ENCODE results near the gene MTNR1A. TPM values are rescaled to one million over a fixed set of nuclear protein-coding genes. Genes with fewer than 3 reads are reported as not detected.

Gene MTNR1A
- total and polyA plus RNA-seq, 9 of the 15 experiments (the other 6 are each of a cell fraction or from before 2014, with no cell fraction given), result 0.09 to 0.12 (median 0.10) TPM; not detected in 5

- Histone ChIP-seq H3K4me3 (no peak overlapping the region), H4K20me1 (replicated peaks; ENCODE audit: control insufficient read depth, insufficient read depth, low read length) (no peaks in the 10 kb centered on the region), H3K36me3 (ENCODE audit: control insufficient read depth, insufficient read depth, low read length) (peaks cover 45% of the 10 kb centered on the region), H3K9me3 (replicated peaks; ENCODE audit: control insufficient read depth, insufficient read depth, low read depth, low read length) (no peaks in the 10 kb centered on the region), H3K27ac (ENCODE audit: extremely low read depth, low read depth, low read length) (no peak overlapping the region), H3K79me2 (ENCODE audit: control insufficient read depth, insufficient read depth, low read length) (no peaks in the 10 kb centered on the region), H3K27me3 (ENCODE audit: control insufficient read depth in 2 of 2, insufficient read depth in 2 of 2, low read length in 2 of 2) (no peaks in the 10 kb centered on the region), H2AFZ (ENCODE audit: low read depth, low read length) (no peak overlapping the region), H3K4me1 (replicated peaks in 1 of 2; ENCODE audit: control insufficient read depth in 2 of 2, insufficient read depth in 2 of 2, low read length in 2 of 2) (no peaks in the 10 kb centered on the region), H3K4me2 (ENCODE audit: insufficient read depth, low read length) (no peak overlapping the region), H3K9me1 (ENCODE audit: control insufficient read depth, insufficient read depth, low read length) (no peaks in the 10 kb centered on the region), H3K9ac (ENCODE audit: insufficient read depth in 1 of 2, low read depth in 2 of 2, low read length in 2 of 2) (no peak overlapping the region; a peak in 1 of 4 replicates)
- intact Hi-C loops (cut with micrococcal nuclease), result no loop called here
- BruUV-seq (replicated peaks), result no TSS peak
- CTCF ChIA-PET (ENCODE audit: low intra/inter-chr PET ratio), result no interaction called here
- in situ Hi-C loops (cut with MboI), result loop anchor here (10.0 kb wide), 1 partner anchor 305 kb away; no protein-coding TSS in a partner anchor
- FAIRE-seq (no peak), DNase-seq (ENCODE audit: extremely low read depth in 1 of 4, low spot score in 3 of 4) (no peak), ATAC-seq (no peak)
- 55% methylated on average over 10 of the region's 10 CpGs for WGBS (ENCODE audit: insufficient coverage, low coverage, missing lambda C conversion rate)
- POLR2A ChIA-PET, result no interaction called here
- TF ChIP-seq BCLAF1 (IDR thresholded peaks at IDR 0.05; ENCODE audit: borderline replicate concordance in 1 of 2, control insufficient read depth in 1 of 2, low read depth in 2 of 2, low read length in 1 of 2), result no peak
- TF ChIP-seq TFE3 (CRISPR knock-in tag; IDR thresholded peaks at IDR 0.05), result no peak
- TF ChIP-seq TAF15 (IDR thresholded peaks at IDR 0.05; ENCODE audit: low read depth, low read length), result no peak
- TF ChIP-seq SMAD4 (CRISPR knock-in tag; conservative IDR thresholded peaks at IDR 0.05), result no peak
- TF ChIP-seq MYC (IDR thresholded peaks at IDR 0.05; ENCODE audit: low read depth, low read length), result no peak
- TF ChIP-seq MYC (CRISPR knock-in tag; IDR thresholded peaks at IDR 0.05; ENCODE audit: borderline replicate concordance, low read depth), result no peak
- TF ChIP-seq TRIM25 (IDR thresholded peaks at IDR 0.05; ENCODE audit: borderline replicate concordance), result no peak
- TF ChIP-seq SOX6 (IDR thresholded peaks at IDR 0.05), result no peak
- no peak for TF ChIP-seq ATF2 (CRISPR knock-in tag; IDR thresholded peaks at IDR 0.05)
- TF ChIP-seq RFX7 (CRISPR knock-in tag; IDR thresholded peaks at IDR 0.05), result no peak
- TF ChIP-seq ZNF124 (CRISPR knock-in tag; IDR thresholded peaks at IDR 0.05), result no peak
- TF ChIP-seq PHF20 (IDR thresholded peaks at IDR 0.05; ENCODE audit: partially characterized antibody), result no peak
- no peak for TF ChIP-seq ZBTB5 (IDR thresholded peaks at IDR 0.05)
Observed at GRCh38 chr4:186599483-186599882, 44.1 kb upstream of the MTNR1A start.
